ENCODE results near the gene APOL2. TPM values are rescaled to one million over a fixed set of nuclear protein-coding genes. Genes with fewer than 3 reads are reported as not detected.
"Not testable (repeated sequence)": the region's sequence is repeated elsewhere in the genome, so short reads cannot be mapped to it uniquely, and the experiment has no call there.

The APOL2 gene
- total RNA-seq, 2 donors from 2014 or later: 51.3 to 68.6 TPM

GRCh38 chr22:36252754-36253522 is 13.6 kb upstream of the APOL2 start, which contains the start of gene APOL1:
APOL1 (plus strand) TSS chr22:36253133; CDS start chr22:36254956, 1,823 bp downstream.
- peak within 1 kb of the TSS; percentile 97 to 98 for H3K27ac Mint-ChIP-seq
- peaks cover 0 to 6% of the 10 kb centered on the region in 2 donors for H3K9me3 Mint-ChIP-seq
- no peak for DNase-seq (ENCODE audit: low spot score in 2 of 2)
- peaks cover 20 to 32% of the 10 kb centered on the region in 2 donors for H3K36me3 Mint-ChIP-seq
- peak; percentile 73 to 85 for ATAC-seq

- not testable (repeated sequence) for DNase-seq (ENCODE audit: low spot score in 2 of 2); H3K9me3 Mint-ChIP-seq; ATAC-seq
- Mint-ChIP-seq H3K27ac (peak overlapping the region; percentile 97 to 98), H3K36me3 (peaks cover 18 to 30% of the 10 kb centered on the region in 2 donors)
Measured at GRCh38 chr22:36251979-36252608, 12.8 kb upstream of the APOL2 start.

GRCh38 chr22:36250292-36250960 is 11.1 kb upstream of the APOL2 start:
- not testable (repeated sequence) for H3K9me3 Mint-ChIP-seq; ATAC-seq; H3K27ac Mint-ChIP-seq; DNase-seq (ENCODE audit: low spot score in 2 of 2)
- H3K36me3 Mint-ChIP-seq: peaks cover 18 to 20% of the 10 kb centered on the region in 2 donors

GRCh38 chr22:36249160-36249559 is 9.8 kb upstream of the APOL2 start:
- H3K27ac Mint-ChIP-seq: no peak overlapping the region
- peaks cover 14 to 17% of the 10 kb centered on the region in 2 donors for H3K36me3 Mint-ChIP-seq
- DNase-seq (ENCODE audit: low spot score in 2 of 2) (no peak), ATAC-seq (no peak)
- peaks cover 0 to 6% of the 10 kb centered on the region in 2 donors for H3K9me3 Mint-ChIP-seq

- DNase-seq (ENCODE audit: low spot score in 2 of 2): no peak
- H3K36me3 Mint-ChIP-seq: peaks cover 2 to 7% of the 10 kb centered on the region in 2 donors
- peaks cover 4 to 6% of the 10 kb centered on the region in 2 donors for H3K9me3 Mint-ChIP-seq
- H3K27ac Mint-ChIP-seq: no peak overlapping the region
- no peak for ATAC-seq
Measured at GRCh38 chr22:36247955-36248354, 8.6 kb upstream of the APOL2 start.

GRCh38 chr22:36246718-36247117 is 7.4 kb upstream of the APOL2 start:
- peaks cover 0 to 6% of the 10 kb centered on the region in 2 donors for H3K36me3 Mint-ChIP-seq
- H3K9me3 Mint-ChIP-seq: peaks cover 4 to 6% of the 10 kb centered on the region in 2 donors
- no peak for DNase-seq (ENCODE audit: low spot score in 2 of 2)
- ATAC-seq: no peak
- no peak overlapping the region for H3K27ac Mint-ChIP-seq

- Mint-ChIP-seq H3K27ac (no peak overlapping the region), H3K36me3 (peaks cover 0 to 6% of the 10 kb centered on the region in 2 donors), H3K9me3 (peaks cover 4 to 6% of the 10 kb centered on the region in 2 donors)
- ATAC-seq (no peak), DNase-seq (ENCODE audit: low spot score in 2 of 2) (no peak)
Measured at GRCh38 chr22:36245805-36246356, 6.6 kb upstream of the APOL2 start.

GRCh38 chr22:36244522-36245391 is 5.4 kb upstream of the APOL2 start:
- peaks cover 0 to 6% of the 10 kb centered on the region in 2 donors for H3K36me3 Mint-ChIP-seq
- H3K27ac Mint-ChIP-seq: peak overlapping the region in 1 of 2 donors; percentile 1
- H3K9me3 Mint-ChIP-seq: peaks cover 4 to 6% of the 10 kb centered on the region in 2 donors
- ATAC-seq (no peak), DNase-seq (ENCODE audit: low spot score in 2 of 2) (no peak)

- Mint-ChIP-seq H3K27ac (no peak overlapping the region), H3K36me3 (peaks cover 5 to 12% of the 10 kb centered on the region in 2 donors), H3K9me3 (peaks cover 4 to 6% of the 10 kb centered on the region in 2 donors)
- DNase-seq (ENCODE audit: low spot score in 2 of 2) (no peak), ATAC-seq (no peak)
Measured at GRCh38 chr22:36243986-36244385, 4.7 kb upstream of the APOL2 start.

GRCh38 chr22:36239150-36239400 is 252 bp downstream of the APOL2 start:
- ATAC-seq (peak in 1 of 2 donors; percentile 29), DNase-seq (ENCODE audit: low spot score in 2 of 2) (no peak)
- H3K36me3 Mint-ChIP-seq: peaks cover 44 to 46% of the 10 kb centered on the region in 2 donors
- H3K27ac Mint-ChIP-seq: peak overlapping the region; percentile 97 to 99
- H3K9me3 Mint-ChIP-seq: peaks cover 4 to 7% of the 10 kb centered on the region in 2 donors

GRCh38 chr22:36238373-36239149 is 766 bp downstream of the APOL2 start:
- DNase-seq (ENCODE audit: low spot score in 2 of 2) (no peak), ATAC-seq (peak; percentile 12 to 15)
- Mint-ChIP-seq H3K36me3 (peaks cover 46 to 47% of the 10 kb centered on the region in 2 donors), H3K27ac (peak overlapping the region; percentile 97 to 99), H3K9me3 (peaks cover 4 to 7% of the 10 kb centered on the region in 2 donors)

GRCh38 chr22:36237462-36238372 is 1.6 kb downstream of the APOL2 start:
- peak; percentile 19 for ATAC-seq
- H3K27ac Mint-ChIP-seq: peak overlapping the region; percentile 97 to 99
- peaks cover 0 to 7% of the 10 kb centered on the region in 2 donors for H3K9me3 Mint-ChIP-seq
- DNase-seq (ENCODE audit: low spot score in 2 of 2): no peak
- peaks cover 46 to 47% of the 10 kb centered on the region in 2 donors for H3K36me3 Mint-ChIP-seq

- peak overlapping the region in 1 of 2 donors; percentile 13 for H3K27ac Mint-ChIP-seq
- H3K9me3 Mint-ChIP-seq: peaks cover 0 to 7% of the 10 kb centered on the region in 2 donors
- no peak for DNase-seq (ENCODE audit: low spot score in 2 of 2)
- no peak for ATAC-seq
- peaks cover 51 to 53% of the 10 kb centered on the region in 2 donors for H3K36me3 Mint-ChIP-seq
Measured at GRCh38 chr22:36236388-36237319, 2.7 kb downstream of the APOL2 start.

Measured in activated naive CD4-positive, alpha-beta T cell treated with anti-CD3 and anti-CD28 coated beads, Interleukin-2, amount 50 U/mL, for 72 hours (primary cell).